ENCODE results near the gene SCAF1. TPM values are rescaled to one million over a fixed set of nuclear protein-coding genes. Genes with fewer than 3 reads are reported as not detected.

SCAF1 gene
- total RNA-seq, 1 donor from 2014 or later, result 89.9 TPM

GRCh38 chr19:49705919-49706318 is 63.9 kb downstream of the SCAF1 start:
- TF ChIP-seq CTCF (IDR thresholded peaks at IDR 0.05; ENCODE audit: unreplicated experiment), result no peak
- no peak overlapping the region for H3K27ac Mint-ChIP-seq
- H3K4me1 Mint-ChIP-seq, result no peaks in the 10 kb centered on the region
- H3K9me3 Mint-ChIP-seq, result no peaks in the 10 kb centered on the region
- H3K36me3 Mint-ChIP-seq, result peaks cover 17% of the 10 kb centered on the region
- no peak overlapping the region for H3K4me3 Mint-ChIP-seq
- no peaks in the 10 kb centered on the region for H3K27me3 Mint-ChIP-seq (ENCODE audit: low read depth)
- no peak for DNase-seq (ENCODE audit: low spot score in 2 of 2, unreplicated experiment in 2 of 2)

Small RNA genes lying within 50 kb of the gene (microRNA-seq; reads per million reads assigned to microRNA genes)
- gene MIR5088, result 2.3 reads per million

Other genes starting within 250 kb of the SCAF1 start
- not detected in 3 replicates for gene PTH2, start 218.8 kb upstream of the SCAF1 start, total RNA-seq
- gene GFY, start 216.8 kb upstream of the SCAF1 start, total RNA-seq, result not detected in 3 replicates
- 0.34 to 0.45 TPM (median 0.35 TPM) in 3 replicates for gene SLC17A7, start 200.7 kb upstream of the SCAF1 start, total RNA-seq
- 83.6 to 84.6 TPM (median 83.7 TPM) in 3 replicates for gene PIH1D1, start 190.4 kb upstream of the SCAF1 start, total RNA-seq
- gene ALDH16A1, start 189.0 kb upstream of the SCAF1 start, total RNA-seq, result 21.4 to 25.6 TPM (median 24.4 TPM) in 3 replicates
- 1.8 to 2.4 TPM (median 2.0 TPM) in 3 replicates for gene FLT3LG, start 168.0 kb upstream of the SCAF1 start, total RNA-seq
- 2,869 to 2,959 TPM (median 2,954 TPM) in 3 replicates for gene RPL13A, start 154.6 kb upstream of the SCAF1 start, total RNA-seq
- gene RPS11, start 145.8 kb upstream of the SCAF1 start, total RNA-seq, result 2,052 to 2,151 TPM (median 2,132 TPM) in 3 replicates
- gene FCGRT, start 129.5 kb upstream of the SCAF1 start, total RNA-seq, result 121 to 132 TPM (median 127 TPM) in 3 replicates
- gene RCN3, start 114.2 kb upstream of the SCAF1 start, total RNA-seq, result 30.3 to 35.1 TPM (median 31.1 TPM) in 3 replicates
- gene NOSIP, start 61.7 kb upstream of the SCAF1 start, total RNA-seq, result 53.3 to 60.7 TPM (median 60.1 TPM) in 3 replicates
- gene PRRG2, start 60.9 kb upstream of the SCAF1 start, total RNA-seq, result 0.87 to 1.4 TPM (median 1.1 TPM) in 3 replicates
- 53.3 to 58.5 TPM (median 54.2 TPM) in 3 replicates for gene PRR12, start 51.0 kb upstream of the SCAF1 start, total RNA-seq
- 26.0 to 28.6 TPM (median 26.9 TPM) in 3 replicates for gene RRAS, start 2.1 kb upstream of the SCAF1 start, total RNA-seq
- 89.4 to 101 TPM (median 95.0 TPM) in 3 replicates for gene IRF3, start 23.6 kb downstream of the SCAF1 start, total RNA-seq
- 44.5 to 46.0 TPM (median 44.7 TPM) in 3 replicates for gene BCL2L12, start 23.7 kb downstream of the SCAF1 start, total RNA-seq
- gene PRMT1, start 35.1 kb downstream of the SCAF1 start, total RNA-seq, result 273 to 283 TPM (median 280 TPM) in 3 replicates
- 10.4 to 10.5 TPM (median 10.4 TPM) in 3 replicates for gene ADM5, start 47.4 kb downstream of the SCAF1 start, total RNA-seq
- gene CPT1C, start 48.9 kb downstream of the SCAF1 start, total RNA-seq, result 60.3 to 62.5 TPM (median 60.9 TPM) in 3 replicates
- not detected in 3 replicates for gene TSKS, start 121.1 kb downstream of the SCAF1 start, total RNA-seq
- 84.6 to 89.6 TPM (median 85.2 TPM) in 3 replicates for gene AP2A1, start 124.8 kb downstream of the SCAF1 start, total RNA-seq
- gene FUZ, start 171.1 kb downstream of the SCAF1 start, total RNA-seq, result 23.1 to 25.8 TPM (median 23.2 TPM) in 3 replicates
- gene MED25, start 176.1 kb downstream of the SCAF1 start, total RNA-seq, result 103 to 107 TPM (median 105 TPM) in 3 replicates
- gene PTOV1, start 208.9 kb downstream of the SCAF1 start, total RNA-seq, result 415 to 431 TPM (median 422 TPM) in 3 replicates
- gene PNKP, start 225.4 kb downstream of the SCAF1 start, total RNA-seq, result 96.6 to 103 TPM (median 97.8 TPM) in 3 replicates
- 41.8 to 45.3 TPM (median 42.5 TPM) in 3 replicates for gene AKT1S1, start 235.1 kb downstream of the SCAF1 start, total RNA-seq
- 46.8 to 53.7 TPM (median 49.7 TPM) in 3 replicates for gene TBC1D17, start 235.5 kb downstream of the SCAF1 start, total RNA-seq